Loucy (cell line): ENCODE measurements around the gene KIAA0825.

Experiments
- CTCF ChIP-seq: fragments of 200-600 bp; sonication (generic); conservative IDR thresholded peaks from 2 replicates; pipeline ENCODE4 v1.5.1; 2014; ENCODE audit warnings: mild to moderate bottlenecking, antibody characterized with exemption, low read length
- EZH2phosphoT487 ChIP-seq: fragments of 200-600 bp; IDR thresholded peaks from 2 replicates; pipeline ENCODE4 v1.6.1; 2018; ENCODE audit warnings: antibody characterized with exemption, mild to moderate bottlenecking, moderate library complexity, borderline replicate concordance

DNA sequence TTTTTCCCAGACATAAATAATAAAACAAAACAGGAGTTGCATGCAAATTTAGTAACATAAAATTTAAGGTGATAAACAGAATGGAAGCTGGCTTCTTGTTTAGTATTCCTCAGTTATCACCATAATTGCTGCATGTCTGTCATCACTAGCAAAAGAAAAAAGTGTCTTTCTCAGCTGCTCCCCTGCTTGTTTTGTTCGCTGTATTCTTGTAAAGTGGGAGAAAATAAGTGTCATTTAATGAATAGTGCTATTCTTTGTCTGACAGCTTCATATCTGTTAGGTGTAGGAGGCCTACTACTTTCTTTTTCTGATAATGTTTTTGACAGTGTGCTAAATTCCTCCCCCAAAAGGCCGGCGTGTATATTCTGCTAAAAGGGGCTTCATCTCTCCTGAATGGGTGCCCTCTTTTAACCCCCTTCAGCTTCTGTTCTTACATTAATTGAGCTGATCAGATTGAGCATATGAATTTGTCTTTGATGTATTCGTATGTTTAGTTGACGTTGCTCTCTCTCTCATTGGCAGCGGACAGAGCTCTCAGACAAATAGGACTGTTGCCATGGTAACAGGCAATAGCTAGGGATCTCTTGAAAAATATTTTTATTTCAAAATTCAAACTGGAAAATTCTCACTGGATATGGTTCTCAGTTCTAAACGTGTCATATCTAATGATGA, 303.8 kb downstream of the KIAA0825 start:
- TF ChIP-seq CTCF: no peak
- no peak for TF ChIP-seq EZH2phosphoT487
